PC-3 (cell line): ENCODE measurements around the gene CCSER2. TPM values are rescaled to one million over a fixed set of nuclear protein-coding genes. Genes with fewer than 3 reads are reported as not detected.

Experiments used
- ATAC-seq: fragments of 200-7000 bp; cut with Tn5 transposase; 2 replicates; pipeline ENCODE4 v1.9.1; 2020; ENCODE audit warnings: mild to moderate bottlenecking, moderate library complexity
- BruUV-seq: library from RNA; stranded (reverse); fragments of 400-500 nt; replicated peaks from 2 replicates; lab custom pipeline; 2021; lab: Mats Ljungman, UMichigan
- CTCF ChIA-PET: fragments of 300-600 bp; sonication (Branson Sonifier 250); formaldehyde crosslinking; loops from one replicate; lab custom pipeline; 2022; ENCODE audit warnings: antibody characterized with exemption; lab: Charles Lee
- POLR2A ChIA-PET: fragments of 300-600 bp; sonication (Branson Sonifier 250); formaldehyde crosslinking; loops from one replicate; lab custom pipeline; 2022; ENCODE audit warnings: antibody characterized with exemption; ENCODE audit not compliant: unreplicated experiment; lab: Charles Lee
- DNase-seq: peaks from one replicate; pipeline ENCODE4 v3.0.0-alpha.2; 2015
- H2AFZ ChIP-seq: fragments of 300-600 bp; sonication (generic); 2 replicates; pipeline ENCODE4 v1.6.0; 2016; ENCODE audit warnings: antibody characterized with exemption, low read length
- H3F3A ChIP-seq: fragments of 300-600 bp; sonication (generic); one replicate; pipeline ENCODE4 v1.6.0; 2017; ENCODE audit warnings: antibody characterized with exemption, low read length, control low read depth, mild to moderate bottlenecking; ENCODE audit not compliant: unreplicated experiment
- H3K27ac ChIP-seq: fragments of 300-600 bp; sonication (generic); 2 replicates; pipeline ENCODE4 v1.5.1; 2016; ENCODE audit warnings: mild to moderate bottlenecking, low read length
- H3K27me3 ChIP-seq: fragments of 300-600 bp; sonication (generic); 2 replicates; pipeline ENCODE4 v1.6.1; 2016; ENCODE audit warnings: low read length, mixed read lengths
- H3K36me3 ChIP-seq: fragments of 300-600 bp; sonication (generic); 2 replicates; pipeline ENCODE4 v1.6.1; 2016; ENCODE audit warnings: low read depth, mixed run types, low read length, mixed read lengths
- H3K4me1 ChIP-seq: fragments of 300-600 bp; sonication (generic); 2 replicates; pipeline ENCODE4 v1.5.1; 2016; ENCODE audit warnings: low read length; ENCODE audit not compliant: insufficient read depth
- H3K4me2 ChIP-seq: fragments of 300-600 bp; sonication (generic); 2 replicates; pipeline ENCODE4 v1.6.0; 2016; ENCODE audit warnings: low read length
- H3K4me3 ChIP-seq: fragments of 300-600 bp; sonication (generic); 2 replicates; pipeline ENCODE4 v1.5.1; 2016; ENCODE audit warnings: mild to moderate bottlenecking, low read length, mixed read lengths
- H3K79me2 ChIP-seq: fragments of 300-600 bp; sonication (generic); 2 replicates; pipeline ENCODE4 v1.6.1; 2017; ENCODE audit warnings: low read length, mixed read lengths
- H3K9ac ChIP-seq: fragments of 300-600 bp; sonication (generic); 2 replicates; pipeline ENCODE4 v1.6.0; 2016; ENCODE audit warnings: mild to moderate bottlenecking, low read length
- H3K9me2 ChIP-seq: fragments of 300-600 bp; sonication (generic); replicated peaks from 2 replicates; pipeline ENCODE4 v1.6.1; 2016; ENCODE audit warnings: mixed run types, low read length, mixed read lengths
- H3K9me3 ChIP-seq: fragments of 300-600 bp; sonication (generic); 2 replicates; pipeline ENCODE4 v1.6.1; 2016; ENCODE audit warnings: low read length, mixed read lengths
- H4K20me1 ChIP-seq: fragments of 300-600 bp; sonication (generic); 2 replicates; pipeline ENCODE4 v1.6.1; 2016; ENCODE audit warnings: low read length, mixed read lengths
- EZH2 ChIP-seq: fragments of 300-600 bp; sonication (generic); IDR thresholded peaks from one replicate; pipeline ENCODE4 v1.6.1; 2017; ENCODE audit warnings: antibody characterized with exemption, mild to moderate bottlenecking, low read length; ENCODE audit not compliant: unreplicated experiment
- EZH2phosphoT487 ChIP-seq: fragments of 300-600 bp; sonication (generic); IDR thresholded peaks from 2 replicates; pipeline ENCODE4 v1.6.1; 2018; ENCODE audit warnings: mild to moderate bottlenecking, antibody characterized with exemption, low read length, borderline replicate concordance
- intact Hi-C: fragments of 100-400 bp; cut with micrococcal nuclease; formaldehyde crosslinking; loops from 2 replicates; pipeline ENCODE4 v1.9.0; 2023
- total RNA-seq: library from RNA; depleted of rRNA; stranded (reverse); fragments of >200 nt; gene quantifications from 2 replicates; pipeline ENCODE4 v1.2.3, GENCODE V29; 2014
- TF ChIP-seq, protein P1 (sequence below): fragments of 300-600 bp; sonication (generic); conservative IDR thresholded peaks from 2 replicates; pipeline ENCODE4 v1.5.1; 2017; ENCODE audit warnings: antibody characterized with exemption, low read depth, mild to moderate bottlenecking, low read length

Gene CCSER2
- total RNA-seq, 1 experiment from 2014 or later = 10.2 TPM

DNA sequence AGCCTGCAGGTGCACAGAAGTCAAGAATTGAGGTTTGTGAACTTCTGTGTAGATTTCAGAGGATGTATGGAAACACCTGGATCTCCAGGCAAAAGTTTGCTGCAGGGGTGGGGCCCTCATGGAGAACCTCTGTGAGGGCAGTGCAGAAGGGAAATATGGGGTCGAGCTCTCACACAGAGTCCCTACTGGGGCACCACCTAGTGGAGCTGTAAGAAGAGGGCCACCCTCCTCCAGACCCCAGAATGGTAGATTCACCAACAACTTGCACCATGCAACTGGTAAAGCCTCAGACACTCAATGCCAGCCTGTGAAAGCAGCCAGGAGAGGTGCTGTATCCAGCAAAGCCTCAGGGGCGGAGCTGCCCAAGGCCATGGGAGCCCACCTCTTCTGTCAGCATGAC, 205.8 kb downstream of the CCSER2 start:
- Histone ChIP-seq H3K4me1 (peaks cover 10% of the 10 kb centered on the region), H3K4me2 (no peak overlapping the region), H3K36me3 (no peaks in the 10 kb centered on the region), H3K9me2 (no peaks in the 10 kb centered on the region), H3F3A (no peaks in the 10 kb centered on the region), H3K27me3 (no peaks in the 10 kb centered on the region), H3K27ac (no peak overlapping the region), H3K9ac (no peak overlapping the region), H2AFZ (no peak overlapping the region), H3K4me3 (no peak overlapping the region), H3K79me2 (no peaks in the 10 kb centered on the region), H4K20me1 (no peaks in the 10 kb centered on the region), H3K9me3 (no peaks in the 10 kb centered on the region)
- ChIA-PET POLR2A (no interaction called here), CTCF (no interaction called here)
- intact Hi-C loops = no loop called here
- BruUV-seq = no TSS peak
- no peak for DNase-seq
- no peak for ATAC-seq
- TF ChIP-seq, protein P1, sequence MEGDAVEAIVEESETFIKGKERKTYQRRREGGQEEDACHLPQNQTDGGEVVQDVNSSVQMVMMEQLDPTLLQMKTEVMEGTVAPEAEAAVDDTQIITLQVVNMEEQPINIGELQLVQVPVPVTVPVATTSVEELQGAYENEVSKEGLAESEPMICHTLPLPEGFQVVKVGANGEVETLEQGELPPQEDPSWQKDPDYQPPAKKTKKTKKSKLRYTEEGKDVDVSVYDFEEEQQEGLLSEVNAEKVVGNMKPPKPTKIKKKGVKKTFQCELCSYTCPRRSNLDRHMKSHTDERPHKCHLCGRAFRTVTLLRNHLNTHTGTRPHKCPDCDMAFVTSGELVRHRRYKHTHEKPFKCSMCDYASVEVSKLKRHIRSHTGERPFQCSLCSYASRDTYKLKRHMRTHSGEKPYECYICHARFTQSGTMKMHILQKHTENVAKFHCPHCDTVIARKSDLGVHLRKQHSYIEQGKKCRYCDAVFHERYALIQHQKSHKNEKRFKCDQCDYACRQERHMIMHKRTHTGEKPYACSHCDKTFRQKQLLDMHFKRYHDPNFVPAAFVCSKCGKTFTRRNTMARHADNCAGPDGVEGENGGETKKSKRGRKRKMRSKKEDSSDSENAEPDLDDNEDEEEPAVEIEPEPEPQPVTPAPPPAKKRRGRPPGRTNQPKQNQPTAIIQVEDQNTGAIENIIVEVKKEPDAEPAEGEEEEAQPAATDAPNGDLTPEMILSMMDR = peak; percentile 24; the same call in 1 of the 2 replicates
- no peak for TF ChIP-seq EZH2

DNA sequence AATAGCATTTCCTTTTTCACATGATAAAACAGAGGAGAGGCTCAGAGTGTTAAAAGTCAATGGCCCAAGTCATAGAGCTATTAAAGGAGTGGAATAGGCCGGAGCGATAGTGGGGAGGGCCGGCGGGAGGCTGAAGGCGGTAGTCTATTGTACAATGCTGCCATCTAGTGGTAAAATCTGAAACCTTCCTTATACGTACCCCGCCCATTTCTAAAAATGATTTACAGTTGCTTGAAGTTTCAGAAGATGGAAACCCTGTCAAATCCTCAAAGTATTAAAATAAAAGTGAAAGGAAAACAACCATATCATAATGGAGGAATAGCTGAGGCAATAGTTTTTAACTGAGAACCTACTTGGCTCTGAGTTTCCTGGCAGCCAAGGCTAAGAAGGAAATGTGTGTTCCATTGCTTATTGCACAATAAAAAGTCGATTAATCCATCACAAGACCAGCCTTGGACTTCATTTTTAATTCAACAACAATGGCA, 209.1 kb downstream of the CCSER2 start:
- TF ChIP-seq EZH2 = no peak
- TF ChIP-seq EZH2phosphoT487 = no peak
- TF ChIP-seq, protein P1 = peak; percentile 74
- Histone ChIP-seq H3K4me2 (no peak overlapping the region), H3K27me3 (no peaks in the 10 kb centered on the region), H3K9ac (no peak overlapping the region), H4K20me1 (no peaks in the 10 kb centered on the region), H3K36me3 (no peaks in the 10 kb centered on the region), H3K9me3 (no peaks in the 10 kb centered on the region), H3K4me3 (no peak overlapping the region), H2AFZ (no peak overlapping the region), H3K79me2 (no peaks in the 10 kb centered on the region), H3K27ac (no peak overlapping the region), H3K4me1 (peaks cover 10% of the 10 kb centered on the region), H3F3A (no peaks in the 10 kb centered on the region), H3K9me2 (no peaks in the 10 kb centered on the region)
- DNase-seq (peak; percentile 75), ATAC-seq (peak; percentile 62)
- intact Hi-C loops = loop anchor here (1.0 kb wide), 3 partner anchors 107 to 273 kb away; no protein-coding TSS in a partner anchor
- ChIA-PET CTCF (interaction anchor here (0.6 to 1.4 kb wide), 11 partner anchors 15 to 273 kb away, joined by 3 to 18 read pairs (median 3); no protein-coding TSS in a partner anchor), POLR2A (no interaction called here)
- BruUV-seq = no TSS peak

DNA sequence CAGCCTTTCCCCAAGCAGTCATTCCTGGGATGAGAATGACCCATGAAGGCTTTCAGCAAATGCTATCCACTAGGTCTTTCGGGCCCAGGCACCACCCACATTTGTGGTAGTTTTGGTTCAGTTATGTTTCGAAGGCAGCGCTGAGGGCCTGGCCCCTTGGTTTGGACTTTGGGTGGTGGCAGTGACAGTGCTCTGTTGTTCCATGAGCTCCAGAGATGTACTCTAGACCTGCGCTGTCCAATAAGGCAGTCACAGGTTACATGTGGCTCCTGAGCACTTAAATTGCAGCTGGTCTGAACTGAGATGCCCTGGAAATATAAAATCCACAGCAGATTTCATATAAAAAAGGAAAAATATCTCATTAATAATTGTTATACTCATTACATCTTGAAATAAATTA, 209.6 kb downstream of the CCSER2 start:
- H3K9ac ChIP-seq = no peak overlapping the region
- H2AFZ ChIP-seq = no peak overlapping the region
- peaks cover 10% of the 10 kb centered on the region for H3K4me1 ChIP-seq
- CTCF ChIA-PET = no interaction called here
- H3K9me3 ChIP-seq = no peaks in the 10 kb centered on the region
- H3K9me2 ChIP-seq = no peaks in the 10 kb centered on the region
- no peak overlapping the region for H3K4me2 ChIP-seq
- H3F3A ChIP-seq = no peaks in the 10 kb centered on the region
- H3K79me2 ChIP-seq = no peaks in the 10 kb centered on the region
- TF ChIP-seq EZH2phosphoT487 (no peak), EZH2 (no peak)
- TF ChIP-seq, protein P1 = no peak
- no peak for ATAC-seq
- H3K27me3 ChIP-seq = no peaks in the 10 kb centered on the region
- H3K27ac ChIP-seq = no peak overlapping the region
- no peaks in the 10 kb centered on the region for H3K36me3 ChIP-seq
- POLR2A ChIA-PET = no interaction called here
- intact Hi-C loops = no loop called here
- H3K4me3 ChIP-seq = no peak overlapping the region
- no TSS peak for BruUV-seq
- no peaks in the 10 kb centered on the region for H4K20me1 ChIP-seq
- DNase-seq = no peak
